Lung (tissue), 12 donors: ENCODE results near the gene COL1A1. TPM values are rescaled to one million over a fixed set of nuclear protein-coding genes. Genes with fewer than 3 reads are reported as not detected.

ENCODE experiments used
- ATAC-seq: fragments of 200-7000 bp; cut with Tn5 transposase; one replicate; pipeline ENCODE4 v1.9.1; 2020; ENCODE audit warnings: moderate number of reproducible peaks; ENCODE audit not compliant: insufficient read depth, low FRiP score
- DNase-seq, 3 donors: peaks; one replicate each; pipeline ENCODE4 v3.0.0-alpha.2; 2013 to 2017
- H3K27ac ChIP-seq, 2 donors: one replicate each; pipeline ENCODE4 v1.5.1; 2013; ENCODE audit warnings: mild to moderate bottlenecking in 2 of 2, moderate library complexity in 2 of 2, control low read depth in 1 of 2, inconsistent platforms in 1 of 2, low read depth in 1 of 2, low read length in 1 of 2
- H3K27me3 ChIP-seq, 3 donors: one replicate each; pipeline ENCODE4 v1.5.1; 2013; ENCODE audit warnings: low read length in 2 of 3; ENCODE audit not compliant: control insufficient read depth in 3 of 3, insufficient read depth in 3 of 3
- H3K36me3 ChIP-seq, 4 donors: one replicate each; pipeline ENCODE4 v1.5.1; 2013; ENCODE audit warnings: low read length in 4 of 4, mild to moderate bottlenecking in 1 of 4, moderate library complexity in 1 of 4; ENCODE audit not compliant: control insufficient read depth in 4 of 4, insufficient read depth in 4 of 4
- H3K4me1 ChIP-seq, 5 donors: one replicate each; pipeline ENCODE4 v1.5.1; 2013; ENCODE audit warnings: low read length in 5 of 5, mild to moderate bottlenecking in 2 of 5, moderate library complexity in 1 of 5; ENCODE audit not compliant: control insufficient read depth in 5 of 5, insufficient read depth in 5 of 5
- H3K4me3 ChIP-seq: one replicate; pipeline ENCODE4 v1.5.1; 2013; ENCODE audit warnings: mild to moderate bottlenecking, control low read depth, moderate library complexity
- H3K9ac ChIP-seq, 2 donors: one replicate each; pipeline ENCODE4 v1.5.1; 2013; ENCODE audit warnings: low read length in 2 of 2, control low read depth in 1 of 2; ENCODE audit not compliant: insufficient read depth in 1 of 2
- H3K9me3 ChIP-seq, 4 donors: one replicate each; pipeline ENCODE4 v1.5.1; 2013; ENCODE audit warnings: low read length in 3 of 4, mild to moderate bottlenecking in 1 of 4, moderate library complexity in 1 of 4; ENCODE audit not compliant: control insufficient read depth in 4 of 4, insufficient read depth in 3 of 4
- WGBS, 2 donors: extraction: QIAGEN DNeasy Blood & Tissue Kit; methylation state at CpG; one replicate each; pipeline ENCODE4 v1.1.7; 2013; 5-methylcytosine and 5-hydroxymethylcytosine counted together
- polyA plus RNA-seq, 2 donors: library from polyadenylated mRNA; stranded (reverse); fragments of 200-250 nt; gene quantifications; one replicate each; pipeline ENCODE4 v1.2.1, GENCODE V29; 2013
- total RNA-seq, 2 donors: library from RNA; depleted of rRNA in 1 of 2; stranded (reverse); fragments of >200 nt in 1 of 2; gene quantifications; one replicate each; pipeline ENCODE4 v1.2.1, GENCODE V29; 2014 to 2021
- TF ChIP-seq, protein P1 (sequence below): IDR thresholded peaks from 2 replicates; pipeline ENCODE4 v1.5.1; 2012; ENCODE audit warnings: mild to moderate bottlenecking; ENCODE audit errors: control extremely low read depth, extremely low read depth
- donor health status: control.
- donor health status: control.
- donor health status: Bipolar disorder and iron deficiency.
- donor health status: healthy.
- donor health status: DM: yes; HTN: yes; CAD: no.

COL1A1 gene
- total and polyA plus RNA-seq, 4 donors, result 30.5 to 1,330 (median 283) TPM

GRCh38 chr17:50185631-50186471 lies 15.6 kb downstream of the COL1A1 start:
- WGBS, 2 donors, result 86 to 92% methylated on average over 31 of the region's 31 CpGs
- Histone ChIP-seq H3K9ac (no peak overlapping the region), H3K36me3 (peaks cover 0 to 50% (median 26%) of the 10 kb centered on the region in 4 donors), H3K27me3 (no peaks in the 10 kb centered on the region), H3K4me1 (peaks cover 0 to 14% (median 2%) of the 10 kb centered on the region in 5 donors), H3K4me3 (no peak overlapping the region), H3K9me3 (no peaks in the 10 kb centered on the region), H3K27ac (no peak overlapping the region)
- ATAC-seq (no peak), DNase-seq (no peak)
- TF ChIP-seq, protein P1, sequence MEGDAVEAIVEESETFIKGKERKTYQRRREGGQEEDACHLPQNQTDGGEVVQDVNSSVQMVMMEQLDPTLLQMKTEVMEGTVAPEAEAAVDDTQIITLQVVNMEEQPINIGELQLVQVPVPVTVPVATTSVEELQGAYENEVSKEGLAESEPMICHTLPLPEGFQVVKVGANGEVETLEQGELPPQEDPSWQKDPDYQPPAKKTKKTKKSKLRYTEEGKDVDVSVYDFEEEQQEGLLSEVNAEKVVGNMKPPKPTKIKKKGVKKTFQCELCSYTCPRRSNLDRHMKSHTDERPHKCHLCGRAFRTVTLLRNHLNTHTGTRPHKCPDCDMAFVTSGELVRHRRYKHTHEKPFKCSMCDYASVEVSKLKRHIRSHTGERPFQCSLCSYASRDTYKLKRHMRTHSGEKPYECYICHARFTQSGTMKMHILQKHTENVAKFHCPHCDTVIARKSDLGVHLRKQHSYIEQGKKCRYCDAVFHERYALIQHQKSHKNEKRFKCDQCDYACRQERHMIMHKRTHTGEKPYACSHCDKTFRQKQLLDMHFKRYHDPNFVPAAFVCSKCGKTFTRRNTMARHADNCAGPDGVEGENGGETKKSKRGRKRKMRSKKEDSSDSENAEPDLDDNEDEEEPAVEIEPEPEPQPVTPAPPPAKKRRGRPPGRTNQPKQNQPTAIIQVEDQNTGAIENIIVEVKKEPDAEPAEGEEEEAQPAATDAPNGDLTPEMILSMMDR, result no peak

DNA sequence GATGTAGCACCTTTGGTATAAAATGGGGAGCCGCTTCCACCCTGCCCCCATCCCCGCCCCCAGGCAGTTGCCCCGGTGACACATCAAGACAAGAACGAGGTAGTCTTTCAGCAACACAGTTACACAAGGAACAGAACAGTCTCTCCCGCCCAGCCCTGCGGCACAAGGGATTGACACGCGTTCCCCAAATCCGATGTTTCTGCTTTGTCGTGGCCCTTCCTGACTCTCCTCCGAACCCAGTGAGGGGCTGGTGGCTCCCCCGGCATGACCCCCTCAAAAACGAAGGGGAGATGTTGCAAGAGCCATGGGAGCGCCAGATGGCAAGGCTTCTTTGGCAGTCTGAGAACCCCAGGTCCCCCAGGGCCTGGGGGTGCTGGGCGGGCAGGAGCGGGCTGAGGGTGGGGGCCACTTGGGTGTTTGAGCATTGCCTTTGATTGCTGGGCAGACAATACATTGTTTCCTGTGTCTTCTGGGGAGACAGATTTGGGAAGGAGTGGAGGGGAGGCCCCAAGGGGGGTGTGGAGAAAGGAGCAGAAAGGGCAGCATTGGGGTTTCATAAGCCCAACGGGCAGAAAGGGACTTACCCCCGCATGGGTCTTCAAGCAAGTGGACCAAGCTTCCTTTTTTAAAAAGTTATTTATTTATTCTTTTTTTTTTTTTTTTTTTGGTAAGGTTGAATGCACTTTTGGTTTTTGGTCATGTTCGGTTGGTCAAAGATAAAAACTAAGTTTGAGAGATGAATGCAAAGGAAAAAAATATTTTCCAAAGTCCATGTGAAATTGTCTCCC lies 16.6 kb downstream of the COL1A1 start:
- H3K36me3 ChIP-seq, result peaks cover 0 to 41% (median 22%) of the 10 kb centered on the region in 4 donors
- H3K27me3 ChIP-seq, result no peaks in the 10 kb centered on the region
- ATAC-seq, result peak; percentile 28
- H3K9me3 ChIP-seq, result no peaks in the 10 kb centered on the region
- WGBS, 2 donors, result 30 to 53% methylated on average over 19 of the region's 19 CpGs
- DNase-seq, result peak in 1 of 3 donors; percentile 46
- TF ChIP-seq, protein P1, result no peak
- peaks cover 0 to 14% (median 2%) of the 10 kb centered on the region in 5 donors for H3K4me1 ChIP-seq
- H3K9ac ChIP-seq, result no peak overlapping the region
- no peak overlapping the region for H3K27ac ChIP-seq
- H3K4me3 ChIP-seq, result no peak overlapping the region

GRCh38 chr17:50184064-50184463 lies 17.4 kb downstream of the COL1A1 start:
- H3K27ac ChIP-seq, result no peak overlapping the region
- H3K9me3 ChIP-seq, result no peaks in the 10 kb centered on the region
- whole genome bisulfite sequencing, 2 donors, result 35 to 62% methylated on average over 8 of the region's 8 CpGs
- H3K4me1 ChIP-seq, result peaks cover 0 to 14% (median 2%) of the 10 kb centered on the region in 5 donors
- peaks cover 0 to 34% (median 17%) of the 10 kb centered on the region in 4 donors for H3K36me3 ChIP-seq
- no peaks in the 10 kb centered on the region for H3K27me3 ChIP-seq
- TF ChIP-seq, protein P1, result no peak
- no peak overlapping the region for H3K9ac ChIP-seq
- ATAC-seq (no peak), DNase-seq (no peak)
- H3K4me3 ChIP-seq, result no peak overlapping the region
